ENCODE data around the gene ABHD17A. TPM values are rescaled to one million over a fixed set of nuclear protein-coding genes. Genes with fewer than 3 reads are reported as not detected.

Gene ABHD17A
- total RNA-seq, 1 experiment from 2014 or later, result 47.5 TPM

DNA sequence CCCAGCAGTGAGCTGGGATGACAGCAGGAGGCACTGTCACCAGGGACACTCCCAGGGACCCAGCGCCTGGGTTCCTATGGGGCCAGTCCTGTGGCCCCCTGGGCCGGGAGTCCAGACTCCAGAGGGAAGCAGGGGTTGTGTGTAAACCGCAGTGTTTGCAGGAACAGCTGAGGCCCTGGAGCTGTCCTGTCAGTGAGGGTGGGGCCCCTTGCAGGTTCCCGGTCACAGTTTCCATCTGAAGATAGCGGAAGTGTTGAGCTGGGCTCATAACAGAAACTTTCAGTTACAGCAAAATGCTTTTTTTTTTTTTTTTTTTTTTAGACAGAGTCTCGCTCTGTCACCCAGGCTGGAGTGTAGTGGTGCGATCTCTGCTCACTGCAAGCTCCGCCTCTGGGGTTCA is 38.0 kb upstream of the ABHD17A start:
- Histone ChIP-seq H3K18ac (ENCODE audit: insufficient read length, low read depth, low read length) (no peak overlapping the region), H2BK120ac (ENCODE audit: low read depth, low read length, poor library complexity, severe bottlenecking) (no peak overlapping the region), H3K56ac (ENCODE audit: insufficient read length, low read depth, low read length) (no peak overlapping the region), H2BK5ac (ENCODE audit: insufficient read length, low read length) (no peak overlapping the region), H4K20me1 (ENCODE audit: control insufficient read depth, insufficient read depth, insufficient read length) (no peaks in the 10 kb centered on the region), H3K9me3 (ENCODE audit: control insufficient read depth, low read depth, low read length) (no peaks in the 10 kb centered on the region), H3T11ph (ENCODE audit: low read length) (no peak overlapping the region), H3K4me2 (ENCODE audit: insufficient read depth, insufficient read length, low read length) (no peak overlapping the region), H3K79me2 (ENCODE audit: insufficient read depth, low read length) (no peaks in the 10 kb centered on the region), H3K14ac (ENCODE audit: insufficient read depth, low read length) (no peak overlapping the region), H4K5ac (ENCODE audit: insufficient read length, low read depth, low read length) (no peak overlapping the region), H3K27me3 (ENCODE audit: insufficient read depth, low read length) (no peaks in the 10 kb centered on the region), H3K4ac (ENCODE audit: low read depth, low read length) (no peak overlapping the region), H3K23me2 (ENCODE audit: insufficient read length, low read depth, low read length, poor library complexity, severe bottlenecking) (no peaks in the 10 kb centered on the region), H3K27ac (ENCODE audit: insufficient read length, low read depth, low read length) (no peak overlapping the region), H3K23ac (ENCODE audit: insufficient read length, low read depth, low read length) (no peak overlapping the region), H3K4me1 (ENCODE audit: insufficient read depth, low read length) (no peaks in the 10 kb centered on the region; the same call in 1 of the 2 replicates), H4K8ac (replicated peaks; ENCODE audit: insufficient read length, low read depth, low read length) (no peak overlapping the region), H2BK15ac (ENCODE audit: low read depth, low read length) (no peak overlapping the region), H4K91ac (ENCODE audit: insufficient read length, low read depth, low read length) (no peak overlapping the region), H2BK12ac (ENCODE audit: insufficient read length, low read depth, low read length) (no peak overlapping the region), H2BK20ac (ENCODE audit: low read depth, low read length, poor library complexity, severe bottlenecking) (no peak overlapping the region), H3K79me1 (ENCODE audit: insufficient read depth, low read depth, low read length, poor library complexity, severe bottlenecking) (no peaks in the 10 kb centered on the region), H2AK5ac (ENCODE audit: insufficient read length, low read length) (no peak overlapping the region), H2AFZ (ENCODE audit: low read length) (no peak overlapping the region), H3K9ac (ENCODE audit: extremely low read depth, insufficient read length, low read length) (no peak overlapping the region)
- Mint-ChIP-seq H3K36me3 (ENCODE audit: insufficient read depth in 1 of 3, low read depth in 3 of 3) (peaks cover 9 to 65% (median 48%) of the 10 kb centered on the region in 3 experiments; a peak in 6 of 7 replicates), H3K4me1 (no peaks in the 10 kb centered on the region), H3K9me3 (no peaks in the 10 kb centered on the region), H3K27me3 (ENCODE audit: low read depth) (peaks cover 7% of the 10 kb centered on the region), H3K27ac (no peak overlapping the region), H3K4me3 (no peak overlapping the region)
- WGBS (ENCODE audit: extremely low coverage, insufficient read length, low lambda C conversion rate), result no CpG with 5 or more reads among the region's 8 CpGs
- no peak for DNase-seq
- TF ChIP-seq, protein P1, sequence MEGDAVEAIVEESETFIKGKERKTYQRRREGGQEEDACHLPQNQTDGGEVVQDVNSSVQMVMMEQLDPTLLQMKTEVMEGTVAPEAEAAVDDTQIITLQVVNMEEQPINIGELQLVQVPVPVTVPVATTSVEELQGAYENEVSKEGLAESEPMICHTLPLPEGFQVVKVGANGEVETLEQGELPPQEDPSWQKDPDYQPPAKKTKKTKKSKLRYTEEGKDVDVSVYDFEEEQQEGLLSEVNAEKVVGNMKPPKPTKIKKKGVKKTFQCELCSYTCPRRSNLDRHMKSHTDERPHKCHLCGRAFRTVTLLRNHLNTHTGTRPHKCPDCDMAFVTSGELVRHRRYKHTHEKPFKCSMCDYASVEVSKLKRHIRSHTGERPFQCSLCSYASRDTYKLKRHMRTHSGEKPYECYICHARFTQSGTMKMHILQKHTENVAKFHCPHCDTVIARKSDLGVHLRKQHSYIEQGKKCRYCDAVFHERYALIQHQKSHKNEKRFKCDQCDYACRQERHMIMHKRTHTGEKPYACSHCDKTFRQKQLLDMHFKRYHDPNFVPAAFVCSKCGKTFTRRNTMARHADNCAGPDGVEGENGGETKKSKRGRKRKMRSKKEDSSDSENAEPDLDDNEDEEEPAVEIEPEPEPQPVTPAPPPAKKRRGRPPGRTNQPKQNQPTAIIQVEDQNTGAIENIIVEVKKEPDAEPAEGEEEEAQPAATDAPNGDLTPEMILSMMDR (conservative IDR thresholded peaks at IDR 0.05), result no peak
